Fibroblast of lung (primary cell): ENCODE data around the gene IARS1. TPM values are rescaled to one million over a fixed set of nuclear protein-coding genes. Genes with fewer than 3 reads are reported as not detected.
A peak's percentile ranks its signal among the peaks of the same experiment; 100 is the strongest.

ENCODE experiments used
- DNase-seq, 2 donors: peaks; one replicate each; pipeline versions ENCODE4 v3.0.0 to v3.0.0-alpha.2; 2010; ENCODE audit warnings: low read depth in 2 of 2
- H2AFZ ChIP-seq: 2 replicates; pipeline ENCODE4 v1.5.1; 2012; ENCODE audit warnings: low read length, control low read depth, inconsistent platforms
- H3K27ac ChIP-seq: 2 replicates; pipeline ENCODE4 v1.5.1; 2011; ENCODE audit warnings: low read length, control low read depth; ENCODE audit not compliant: insufficient read depth
- H3K27me3 ChIP-seq: 2 replicates; pipeline ENCODE4 v1.5.1; 2011; ENCODE audit warnings: mild to moderate bottlenecking, low read length; ENCODE audit not compliant: control insufficient read depth, insufficient read depth
- H3K36me3 ChIP-seq: 2 replicates; pipeline ENCODE4 v1.5.1; 2011; ENCODE audit warnings: low read length; ENCODE audit not compliant: control insufficient read depth, insufficient read depth
- H3K4me1 ChIP-seq: 2 replicates; pipeline ENCODE4 v1.5.1; 2011; ENCODE audit warnings: low read length; ENCODE audit not compliant: control insufficient read depth, insufficient read depth; ENCODE audit errors: extremely low read depth
- H3K4me2 ChIP-seq: 2 replicates; pipeline ENCODE4 v1.5.1; 2011; ENCODE audit warnings: low read length, control low read depth; ENCODE audit not compliant: insufficient read depth; ENCODE audit errors: extremely low read depth
- H3K4me3 ChIP-seq, 4 experiments: fragments of 200-600 bp in 1 of 4; sonication (generic) in 1 of 4; replicated peaks in 1 of 4; 2 replicates each; pipeline ENCODE4 v1.5.1; 2011 to 2016; ENCODE audit warnings: low read length in 4 of 4, low read depth in 3 of 4, mild to moderate bottlenecking in 3 of 4, control low read depth in 2 of 4, inconsistent platforms in 1 of 4, mixed read lengths in 1 of 4; ENCODE audit not compliant: insufficient read depth in 1 of 4; ENCODE audit errors: control extremely low read depth in 1 of 4
- H3K79me2 ChIP-seq: 2 replicates; pipeline ENCODE4 v1.5.1; 2012; ENCODE audit warnings: mild to moderate bottlenecking, low read length, inconsistent platforms; ENCODE audit not compliant: control insufficient read depth, insufficient read depth
- H3K9ac ChIP-seq: 2 replicates; pipeline ENCODE4 v1.5.1; 2011; ENCODE audit warnings: mild to moderate bottlenecking, low read length, control low read depth; ENCODE audit not compliant: insufficient read depth
- H3K9me3 ChIP-seq: 2 replicates; pipeline ENCODE4 v1.5.1; 2012; ENCODE audit warnings: low read depth, low read length; ENCODE audit not compliant: control insufficient read depth, insufficient read depth
- H4K20me1 ChIP-seq: 2 replicates; pipeline ENCODE4 v1.5.1; 2011; ENCODE audit warnings: low read length; ENCODE audit not compliant: control insufficient read depth, insufficient read depth; ENCODE audit errors: extremely low read depth
- EZH2 ChIP-seq: IDR thresholded peaks from 2 replicates; pipeline ENCODE4 v1.5.1; 2012; ENCODE audit warnings: low read length, control low read depth, mild to moderate bottlenecking; ENCODE audit errors: missing control alignments
- polyA minus RNA-seq: library from RNA; depleted of rRNA, polyadenylated mRNA; stranded (reverse); fragments of >200 nt; gene quantifications from 2 replicates; pipeline ENCODE4 v1.2.3, GENCODE V29; 2011; ENCODE audit warnings: low replicate concordance
- polyA plus RNA-seq, 2 donors: library from polyadenylated mRNA; depleted of rRNA in 1 of 2; stranded (reverse) in 1 of 2; unstranded in 1 of 2; fragments of >200 nt; gene quantifications; 2 replicates each; pipeline ENCODE4 v1.2.1, GENCODE V29; 2011 to 2012; ENCODE audit warnings: missing spikeins in 1 of 2
- total RNA-seq: library from RNA; depleted of rRNA; stranded (reverse); fragments of >200 nt; gene quantifications from 2 replicates; pipeline ENCODE4 v1.2.1, GENCODE V29; 2014
- TF ChIP-seq, protein P1 (sequence below), 2 donors: IDR thresholded peaks in 1 of 2; conservative IDR thresholded peaks in 1 of 2; 1 replicate in 1 of 2; 2 replicates in 1 of 2; pipeline ENCODE4 v1.5.1; 2011 to 2012; ENCODE audit warnings: low read length in 2 of 2, control low read depth in 1 of 2, inconsistent platforms in 1 of 2, low read depth in 1 of 2, mild to moderate bottlenecking in 1 of 2

Gene IARS1
- total RNA-seq (538 and 595 TPM in 2 replicates), polyA plus RNA-seq (88.4 and 100 TPM in 2 replicates), polyA minus RNA-seq (80.0 and 90.3 TPM in 2 replicates)
- 108 and 117 TPM in 2 replicates for polyA plus RNA-seq (2012)

DNA sequence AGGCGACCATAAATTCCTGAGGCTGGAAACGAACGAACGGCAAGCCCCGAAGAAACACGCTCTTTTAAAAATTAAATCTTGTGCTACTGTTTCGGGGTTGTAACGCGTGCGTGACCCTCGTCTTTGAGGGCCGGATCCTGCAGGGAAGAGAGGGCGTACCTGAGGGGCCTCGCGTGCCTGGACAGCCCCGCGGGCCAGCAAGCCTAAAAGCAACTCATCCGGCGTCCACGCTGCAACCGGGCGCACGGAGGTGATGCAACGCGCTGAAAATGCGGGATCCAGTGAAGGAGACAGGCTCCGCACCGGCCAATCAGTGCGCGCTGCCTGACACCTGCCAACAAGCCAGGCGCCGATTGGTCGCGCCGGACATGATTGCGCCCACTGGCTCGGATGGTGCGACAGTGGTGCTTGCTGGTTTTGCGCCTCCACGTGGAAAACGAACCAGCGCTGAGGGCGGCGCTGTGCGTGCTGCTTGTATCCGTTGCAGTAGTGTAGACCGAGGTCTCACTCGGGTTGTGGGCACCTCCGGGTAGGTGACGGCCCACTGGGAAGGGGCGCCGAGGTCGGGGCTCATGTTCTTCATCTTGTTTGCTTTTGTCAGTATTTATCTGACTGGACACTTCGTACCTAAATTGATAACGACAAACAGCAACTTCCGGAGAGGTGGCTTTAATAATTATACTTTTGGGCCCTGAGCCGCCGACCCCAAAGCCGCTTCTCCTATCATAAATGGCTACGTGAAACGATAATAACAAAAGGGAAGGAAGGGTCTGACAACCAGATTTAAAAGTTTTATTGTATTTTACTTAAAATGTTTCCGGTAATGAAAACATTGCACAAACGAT lies at the start of gene IARS1:
TSS of gene IARS1 (minus strand) at position 246 of the 845 bp plus-strand sequence. CDS start 4,278 bp downstream, outside the sequence.
- H2AFZ ChIP-seq, result peak within 1 kb of the TSS; percentile 77

DNA sequence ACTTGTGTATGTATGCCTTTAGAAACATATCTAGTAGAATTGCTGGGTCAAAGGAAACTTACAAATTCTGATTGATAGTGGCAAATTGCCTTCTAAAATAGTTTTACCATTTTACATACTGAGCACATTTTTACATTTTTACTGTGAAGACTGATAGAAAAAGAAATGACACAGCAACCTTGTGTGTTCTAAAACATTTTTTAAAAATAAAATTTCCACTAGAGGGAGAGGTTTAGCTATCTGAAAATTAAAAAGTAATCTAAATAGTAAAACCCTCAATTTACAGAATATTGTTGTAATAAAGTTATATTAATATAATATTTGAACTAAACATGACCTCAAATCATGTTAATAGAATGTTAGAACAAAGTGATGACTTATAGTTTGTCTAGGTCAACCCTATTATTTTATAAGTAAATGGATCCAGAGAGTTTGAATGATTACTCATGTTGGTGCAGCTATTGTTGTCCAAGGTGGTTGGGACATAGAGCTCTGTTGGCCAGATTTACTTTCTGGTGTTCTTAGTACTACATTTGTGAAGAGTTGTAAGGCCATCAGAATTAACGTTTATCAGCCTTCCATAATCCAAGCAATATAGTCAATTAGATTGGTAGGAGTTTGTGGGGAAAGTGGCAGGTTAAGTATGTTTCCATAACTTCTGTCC lies 49.5 kb upstream of the IARS1 start:
- no peak overlapping the region for H3K4me2 ChIP-seq
- no peak overlapping the region for H3K4me3 ChIP-seq
- H3K4me1 ChIP-seq, result no peaks in the 10 kb centered on the region
- DNase-seq, result peak; percentile 41 to 45
- no peak overlapping the region for H3K27ac ChIP-seq
- H3K27me3 ChIP-seq, result no peaks in the 10 kb centered on the region
- H3K9ac ChIP-seq, result no peak overlapping the region
- no peaks in the 10 kb centered on the region for H4K20me1 ChIP-seq
- H3K36me3 ChIP-seq, result no peaks in the 10 kb centered on the region
- TF ChIP-seq EZH2, result no peak
- TF ChIP-seq, protein P1, sequence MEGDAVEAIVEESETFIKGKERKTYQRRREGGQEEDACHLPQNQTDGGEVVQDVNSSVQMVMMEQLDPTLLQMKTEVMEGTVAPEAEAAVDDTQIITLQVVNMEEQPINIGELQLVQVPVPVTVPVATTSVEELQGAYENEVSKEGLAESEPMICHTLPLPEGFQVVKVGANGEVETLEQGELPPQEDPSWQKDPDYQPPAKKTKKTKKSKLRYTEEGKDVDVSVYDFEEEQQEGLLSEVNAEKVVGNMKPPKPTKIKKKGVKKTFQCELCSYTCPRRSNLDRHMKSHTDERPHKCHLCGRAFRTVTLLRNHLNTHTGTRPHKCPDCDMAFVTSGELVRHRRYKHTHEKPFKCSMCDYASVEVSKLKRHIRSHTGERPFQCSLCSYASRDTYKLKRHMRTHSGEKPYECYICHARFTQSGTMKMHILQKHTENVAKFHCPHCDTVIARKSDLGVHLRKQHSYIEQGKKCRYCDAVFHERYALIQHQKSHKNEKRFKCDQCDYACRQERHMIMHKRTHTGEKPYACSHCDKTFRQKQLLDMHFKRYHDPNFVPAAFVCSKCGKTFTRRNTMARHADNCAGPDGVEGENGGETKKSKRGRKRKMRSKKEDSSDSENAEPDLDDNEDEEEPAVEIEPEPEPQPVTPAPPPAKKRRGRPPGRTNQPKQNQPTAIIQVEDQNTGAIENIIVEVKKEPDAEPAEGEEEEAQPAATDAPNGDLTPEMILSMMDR (conservative IDR thresholded peaks at IDR 0.05 in 1 of 2, IDR thresholded peaks at IDR 0.05 in 1 of 2; ENCODE audit: low read depth in 1 of 2, low read length in 2 of 2), result no peak
- no peak overlapping the region for H2AFZ ChIP-seq
- no peaks in the 10 kb centered on the region for H3K79me2 ChIP-seq
- no peaks in the 10 kb centered on the region for H3K9me3 ChIP-seq

More for the DNA sequence above, at the start of gene IARS1:
- peak within 1 kb of the TSS; percentile 77 for H3K4me2 ChIP-seq
- H4K20me1 ChIP-seq, result no peaks in the 10 kb centered on the region
- H3K4me1 ChIP-seq, result peaks cover 2% of the 10 kb centered on the region
- peak; percentile 98 for DNase-seq
- peaks cover 3% of the 10 kb centered on the region for H3K36me3 ChIP-seq
- peak within 1 kb of the TSS; percentile 81 to 92 (median 88) for H3K4me3 ChIP-seq
- peak within 1 kb of the TSS; percentile 77 for H3K9ac ChIP-seq
- H3K79me2 ChIP-seq, result peaks cover 43% of the 10 kb centered on the region
- no peaks in the 10 kb centered on the region for H3K9me3 ChIP-seq
- peak within 1 kb of the TSS; percentile 81 for H3K27ac ChIP-seq
- no peaks in the 10 kb centered on the region for H3K27me3 ChIP-seq
- TF ChIP-seq, protein P1 (conservative IDR thresholded peaks at IDR 0.05 in 1 of 2, IDR thresholded peaks at IDR 0.05 in 1 of 2; ENCODE audit: low read depth in 1 of 2, low read length in 2 of 2), result peak; percentile 16 to 37
- no peak for TF ChIP-seq EZH2

DNA sequence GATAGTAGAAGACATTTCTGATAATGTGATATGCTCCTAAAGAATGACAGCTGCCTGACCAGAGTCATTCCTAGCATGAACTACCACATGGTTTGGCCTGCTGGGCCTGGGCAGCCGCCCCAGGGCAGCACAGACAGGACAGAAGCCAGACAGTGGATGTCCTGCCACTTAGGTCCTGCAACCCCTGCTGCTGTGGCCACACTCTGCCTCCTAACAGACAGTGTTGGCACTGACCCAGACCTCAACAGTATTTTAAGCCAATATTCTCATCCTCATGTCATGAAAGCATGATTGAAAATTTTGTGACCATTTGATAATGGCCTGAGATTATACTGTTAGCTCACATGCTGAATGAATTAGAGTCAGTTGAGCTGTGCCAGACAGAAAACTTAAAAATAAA lies 48.1 kb upstream of the IARS1 start:
- no peaks in the 10 kb centered on the region for H3K79me2 ChIP-seq
- H3K27me3 ChIP-seq, result no peaks in the 10 kb centered on the region
- no peaks in the 10 kb centered on the region for H3K4me1 ChIP-seq
- H4K20me1 ChIP-seq, result no peaks in the 10 kb centered on the region
- H3K9me3 ChIP-seq, result no peaks in the 10 kb centered on the region
- no peak for TF ChIP-seq EZH2
- TF ChIP-seq, protein P1 (conservative IDR thresholded peaks at IDR 0.05 in 1 of 2, IDR thresholded peaks at IDR 0.05 in 1 of 2; ENCODE audit: low read depth in 1 of 2, low read length in 2 of 2), result no peak
- no peak for DNase-seq
- H3K27ac ChIP-seq, result no peak overlapping the region
- no peak overlapping the region for H3K9ac ChIP-seq
- no peak overlapping the region for H2AFZ ChIP-seq
- H3K4me3 ChIP-seq, result no peak overlapping the region
- no peak overlapping the region for H3K4me2 ChIP-seq
- H3K36me3 ChIP-seq, result no peaks in the 10 kb centered on the region
